ENCODE measurements around the gene GPR18.

GPR18 gene

DNA sequence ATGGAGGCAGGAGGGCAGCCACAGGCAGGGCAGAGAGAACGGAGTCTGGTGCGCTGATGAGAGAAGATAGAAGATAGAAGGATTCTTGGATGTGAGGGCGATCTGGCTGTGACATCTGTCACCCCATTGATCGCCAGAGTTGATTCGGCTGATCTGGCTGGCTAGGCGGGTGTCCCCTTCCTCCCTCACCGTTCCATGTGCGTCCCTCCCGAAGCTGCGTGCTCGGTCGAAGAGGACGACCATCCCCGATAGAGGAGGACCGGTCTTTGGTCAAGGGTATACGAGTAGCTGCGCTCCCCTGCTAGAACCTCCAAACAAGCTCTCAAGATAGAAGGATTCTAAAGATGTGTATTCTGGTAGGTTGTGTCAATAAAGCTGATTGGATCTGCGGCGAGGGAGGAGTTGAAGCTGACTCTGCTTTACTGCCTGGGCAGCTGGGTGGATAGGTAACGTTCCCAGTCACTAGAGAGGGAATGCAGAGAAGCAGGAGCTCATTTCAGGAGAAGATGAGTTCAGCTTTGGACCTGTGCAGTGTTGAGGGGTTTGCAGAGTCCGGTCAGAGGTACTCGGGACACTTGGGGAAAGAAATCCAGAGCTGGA, 52.5 kb downstream of the GPR18 start:
- DNase-seq, result no peak

Data from 8988T (cell line).